DOHH2 (cell line): ENCODE data around the gene SPRY1.

Experiments
- H3F3A ChIP-seq: fragments of 200-600 bp; sonication (generic), shearing (Covaris generic); 2 replicates; pipeline ENCODE4 v1.6.0; 2016; ENCODE audit warnings: antibody characterized with exemption, mild to moderate bottlenecking; ENCODE audit not compliant: control insufficient read depth, insufficient read depth
- H3K27ac ChIP-seq: fragments of 200-600 bp; sonication (generic); 2 replicates; pipeline ENCODE4 v1.5.1; 2014; ENCODE audit warnings: low read depth, mild to moderate bottlenecking, low read length, moderate library complexity
- H3K27me3 ChIP-seq: fragments of 200-600 bp; sonication (generic); 2 replicates; pipeline ENCODE4 v1.6.1; 2014; ENCODE audit warnings: mild to moderate bottlenecking, low read length, mixed read lengths; ENCODE audit not compliant: control insufficient read depth
- H3K36me3 ChIP-seq: fragments of 200-600 bp; sonication (generic); 2 replicates; pipeline ENCODE4 v1.6.1; 2014; ENCODE audit warnings: mild to moderate bottlenecking, low read length, moderate library complexity, mixed read lengths; ENCODE audit not compliant: control insufficient read depth
- H3K4me1 ChIP-seq: fragments of 200-600 bp; sonication (generic); 2 replicates; pipeline ENCODE4 v1.6.1; 2014; ENCODE audit warnings: mild to moderate bottlenecking, low read length, mixed read lengths; ENCODE audit not compliant: control insufficient read depth
- H3K4me2 ChIP-seq: fragments of 200-600 bp; sonication (generic); 2 replicates; pipeline ENCODE4 v1.6.0; 2014; ENCODE audit warnings: mild to moderate bottlenecking, low read length, moderate library complexity
- H3K4me3 ChIP-seq: fragments of 200-600 bp; sonication (generic); 2 replicates; pipeline ENCODE4 v1.5.1; 2014; ENCODE audit warnings: mild to moderate bottlenecking, low read length, mixed read lengths
- H3K79me2 ChIP-seq: fragments of 200-600 bp; sonication (generic); 2 replicates; pipeline ENCODE4 v1.6.1; 2014; ENCODE audit warnings: mild to moderate bottlenecking, low read length, mixed read lengths; ENCODE audit not compliant: control insufficient read depth
- H3K9me2 ChIP-seq: fragments of 200-600 bp; sonication (generic); replicated peaks from 2 replicates; pipeline ENCODE4 v1.6.1; 2014; ENCODE audit warnings: mild to moderate bottlenecking, low read length, mixed read lengths; ENCODE audit not compliant: control insufficient read depth
- H3K9me3 ChIP-seq: fragments of 200-600 bp; sonication (generic); 2 replicates; pipeline ENCODE4 v1.6.1; 2014; ENCODE audit warnings: antibody characterized with exemption, low read length, mixed read lengths; ENCODE audit not compliant: control insufficient read depth, insufficient read depth
- H4K20me1 ChIP-seq: fragments of 200-600 bp; sonication (generic); 2 replicates; pipeline ENCODE4 v1.6.0; 2014; ENCODE audit warnings: low read depth, mild to moderate bottlenecking, antibody characterized with exemption, low read length, moderate library complexity; ENCODE audit not compliant: control insufficient read depth, insufficient read depth
- EZH2phosphoT487 ChIP-seq: fragments of 200-600 bp; sonication (generic); IDR thresholded peaks from 2 replicates; pipeline ENCODE4 v1.6.1; 2017; ENCODE audit warnings: borderline replicate concordance, mild to moderate bottlenecking, antibody characterized with exemption, low read length, moderate library complexity, mixed read lengths
- TF ChIP-seq, protein P1 (sequence below): fragments of 200-600 bp; sonication (generic); IDR thresholded peaks from one replicate; pipeline ENCODE4 v1.5.1; 2014; ENCODE audit warnings: antibody characterized with exemption, mild to moderate bottlenecking, low read depth, low read length; ENCODE audit not compliant: poor library complexity, severe bottlenecking

SPRY1 gene

GRCh38 chr4:123349421-123350190, 47.0 kb upstream of the SPRY1 start:
- Histone ChIP-seq H3K9me3 (no peaks in the 10 kb centered on the region), H3K9me2 (no peaks in the 10 kb centered on the region), H3K4me1 (no peaks in the 10 kb centered on the region; the same call in 1 of the 2 replicates), H3K79me2 (no peaks in the 10 kb centered on the region), H3K27me3 (0 out of 2 replicates have a peak, but pooled peaks cover 2% of the 10 kb centered on the region), H3K4me3 (no peak overlapping the region), H3K36me3 (no peaks in the 10 kb centered on the region), H3K27ac (no peak overlapping the region), H3K4me2 (no peak overlapping the region), H4K20me1 (no peaks in the 10 kb centered on the region), H3F3A (no peaks in the 10 kb centered on the region)
- TF ChIP-seq EZH2phosphoT487, result no peak
- TF ChIP-seq, protein P1, sequence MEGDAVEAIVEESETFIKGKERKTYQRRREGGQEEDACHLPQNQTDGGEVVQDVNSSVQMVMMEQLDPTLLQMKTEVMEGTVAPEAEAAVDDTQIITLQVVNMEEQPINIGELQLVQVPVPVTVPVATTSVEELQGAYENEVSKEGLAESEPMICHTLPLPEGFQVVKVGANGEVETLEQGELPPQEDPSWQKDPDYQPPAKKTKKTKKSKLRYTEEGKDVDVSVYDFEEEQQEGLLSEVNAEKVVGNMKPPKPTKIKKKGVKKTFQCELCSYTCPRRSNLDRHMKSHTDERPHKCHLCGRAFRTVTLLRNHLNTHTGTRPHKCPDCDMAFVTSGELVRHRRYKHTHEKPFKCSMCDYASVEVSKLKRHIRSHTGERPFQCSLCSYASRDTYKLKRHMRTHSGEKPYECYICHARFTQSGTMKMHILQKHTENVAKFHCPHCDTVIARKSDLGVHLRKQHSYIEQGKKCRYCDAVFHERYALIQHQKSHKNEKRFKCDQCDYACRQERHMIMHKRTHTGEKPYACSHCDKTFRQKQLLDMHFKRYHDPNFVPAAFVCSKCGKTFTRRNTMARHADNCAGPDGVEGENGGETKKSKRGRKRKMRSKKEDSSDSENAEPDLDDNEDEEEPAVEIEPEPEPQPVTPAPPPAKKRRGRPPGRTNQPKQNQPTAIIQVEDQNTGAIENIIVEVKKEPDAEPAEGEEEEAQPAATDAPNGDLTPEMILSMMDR, result no peak

DNA sequence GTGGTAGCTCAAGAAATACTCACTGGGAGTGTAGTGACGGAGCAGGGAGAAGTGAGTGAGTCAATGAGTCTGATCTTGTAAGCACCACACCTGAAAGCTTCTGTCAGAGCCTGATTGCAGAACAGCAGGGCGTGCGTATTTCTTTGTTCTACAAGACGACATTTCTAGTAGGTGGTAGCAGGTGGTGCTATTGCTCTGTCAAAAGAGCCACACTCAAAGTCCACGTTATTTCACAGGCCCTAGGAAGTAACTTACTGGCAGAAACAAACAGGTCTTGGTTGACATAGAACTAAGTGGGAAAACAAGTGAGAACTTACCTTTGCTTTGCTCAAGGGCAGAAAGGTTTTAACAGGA, 46.4 kb upstream of the SPRY1 start:
- Histone ChIP-seq H3K4me3 (no peak overlapping the region), H3K36me3 (no peaks in the 10 kb centered on the region), H3F3A (no peaks in the 10 kb centered on the region), H3K4me2 (no peak overlapping the region), H3K79me2 (no peaks in the 10 kb centered on the region), H3K9me3 (no peaks in the 10 kb centered on the region), H4K20me1 (no peaks in the 10 kb centered on the region), H3K27ac (no peak overlapping the region), H3K9me2 (no peaks in the 10 kb centered on the region), H3K27me3 (0 out of 2 replicates have a peak, but pooled peaks cover 2% of the 10 kb centered on the region), H3K4me1 (no peaks in the 10 kb centered on the region; the same call in 1 of the 2 replicates)
- TF ChIP-seq, protein P1, result peak; percentile 14
- TF ChIP-seq EZH2phosphoT487, result no peak

- no peaks in the 10 kb centered on the region for H3K9me2 ChIP-seq
- no peak overlapping the region for H3K4me3 ChIP-seq
- no peaks in the 10 kb centered on the region for H3F3A ChIP-seq
- no peaks in the 10 kb centered on the region for H3K79me2 ChIP-seq
- H4K20me1 ChIP-seq, result no peaks in the 10 kb centered on the region
- TF ChIP-seq, protein P1, result no peak
- no peak for TF ChIP-seq EZH2phosphoT487
- H3K4me1 ChIP-seq, result no peaks in the 10 kb centered on the region; the same call in 1 of the 2 replicates
- no peak overlapping the region for H3K4me2 ChIP-seq
- H3K9me3 ChIP-seq, result no peaks in the 10 kb centered on the region
- no peak overlapping the region for H3K27ac ChIP-seq
- 0 out of 2 replicates have a peak, but pooled peaks cover 2% of the 10 kb centered on the region for H3K27me3 ChIP-seq
- H3K36me3 ChIP-seq, result no peaks in the 10 kb centered on the region
Observed at GRCh38 chr4:123350726-123351125, 45.9 kb upstream of the SPRY1 start.
